ENCODE data around the gene HAP1.
"Not testable (repeated sequence)": the region's sequence is repeated elsewhere in the genome, so short reads cannot be mapped to it uniquely, and the experiment has no call there.

DNA sequence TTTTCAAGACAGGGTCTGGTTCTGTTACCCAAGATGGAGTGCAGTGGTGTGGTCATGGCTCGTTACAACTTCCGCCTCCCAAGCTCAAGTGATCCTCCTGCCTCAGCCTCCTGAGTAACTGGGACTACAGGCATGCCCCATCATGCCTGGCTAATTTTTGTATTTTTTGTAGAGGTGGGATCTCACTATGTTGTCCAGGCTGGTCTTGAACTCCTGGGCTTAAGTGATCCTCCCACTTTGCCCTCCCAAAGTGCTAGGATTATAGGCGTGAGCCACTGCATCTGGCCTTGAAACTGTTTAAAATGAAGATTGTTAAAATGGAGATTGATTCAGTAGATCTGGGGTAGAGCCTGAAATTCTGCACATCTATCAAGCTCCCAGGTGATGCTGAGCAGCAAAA lies 33.6 kb downstream of the HAP1 start:
- TF ChIP-seq EP300 (IDR thresholded peaks at IDR 0.05) = not testable (repeated sequence)
- TF ChIP-seq, protein P1, sequence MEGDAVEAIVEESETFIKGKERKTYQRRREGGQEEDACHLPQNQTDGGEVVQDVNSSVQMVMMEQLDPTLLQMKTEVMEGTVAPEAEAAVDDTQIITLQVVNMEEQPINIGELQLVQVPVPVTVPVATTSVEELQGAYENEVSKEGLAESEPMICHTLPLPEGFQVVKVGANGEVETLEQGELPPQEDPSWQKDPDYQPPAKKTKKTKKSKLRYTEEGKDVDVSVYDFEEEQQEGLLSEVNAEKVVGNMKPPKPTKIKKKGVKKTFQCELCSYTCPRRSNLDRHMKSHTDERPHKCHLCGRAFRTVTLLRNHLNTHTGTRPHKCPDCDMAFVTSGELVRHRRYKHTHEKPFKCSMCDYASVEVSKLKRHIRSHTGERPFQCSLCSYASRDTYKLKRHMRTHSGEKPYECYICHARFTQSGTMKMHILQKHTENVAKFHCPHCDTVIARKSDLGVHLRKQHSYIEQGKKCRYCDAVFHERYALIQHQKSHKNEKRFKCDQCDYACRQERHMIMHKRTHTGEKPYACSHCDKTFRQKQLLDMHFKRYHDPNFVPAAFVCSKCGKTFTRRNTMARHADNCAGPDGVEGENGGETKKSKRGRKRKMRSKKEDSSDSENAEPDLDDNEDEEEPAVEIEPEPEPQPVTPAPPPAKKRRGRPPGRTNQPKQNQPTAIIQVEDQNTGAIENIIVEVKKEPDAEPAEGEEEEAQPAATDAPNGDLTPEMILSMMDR (IDR thresholded peaks at IDR 0.05) = not testable (repeated sequence)

All from sigmoid colon (tissue), 4 donors.